ENCODE results near the gene NKPD1. TPM values are rescaled to one million over a fixed set of nuclear protein-coding genes. Genes with fewer than 3 reads are reported as not detected.

NKPD1 gene
- polyA plus RNA-seq, 1 of the 3 experiments (the other 2 are of a cell fraction), result 0.12 TPM

- Histone ChIP-seq H2AFZ (ENCODE audit: low read depth) (peak overlapping the region; percentile 79), H3K4me2 (peak overlapping the region; percentile 99), H3K4me1 (ENCODE audit: control insufficient read depth in 1 of 2, insufficient read depth in 2 of 2, low read depth in 1 of 2, low read length in 1 of 2) (peaks cover 0 to 13% of the 10 kb centered on the region in 2 experiments; a peak in 1 of 4 replicates), H3K27ac (ENCODE audit: low read depth in 2 of 2, low read length in 1 of 2) (peak overlapping the region; percentile 53 to 74), H3F3A (replicated peaks; ENCODE audit: insufficient read depth) (peaks cover 9% of the 10 kb centered on the region), H3K9me2 (no peaks in the 10 kb centered on the region), H3K79me2 (ENCODE audit: insufficient read depth) (peaks cover 29% of the 10 kb centered on the region), H3K27me3 (ENCODE audit: insufficient read depth) (no peaks in the 10 kb centered on the region), H4K20me1 (ENCODE audit: insufficient read depth) (no peaks in the 10 kb centered on the region), H3K9me3 (no peaks in the 10 kb centered on the region), H3K4me3 (ENCODE audit: low read depth in 2 of 2, low read length in 1 of 2) (peak overlapping the region; percentile 81 to 96), H3K9ac (peak overlapping the region; percentile 59), H3K36me3 (replicated peaks in 1 of 2; ENCODE audit: control insufficient read depth in 1 of 2, insufficient read depth in 2 of 2, low read length in 1 of 2) (peaks cover 0 to 5% of the 10 kb centered on the region in 2 experiments)
- peak; percentile 66 for DNase-seq
- TF ChIP-seq RXRA (IDR thresholded peaks at IDR 0.05; ENCODE audit: borderline replicate concordance, low read depth) (no peak), JUND (IDR thresholded peaks at IDR 0.05) (no peak), CHD2 (IDR thresholded peaks at IDR 0.05; ENCODE audit: low read length, partially characterized antibody) (no peak), NRF1 (IDR thresholded peaks at IDR 0.05; ENCODE audit: low read depth, low read length) (no peak), GABPA (IDR thresholded peaks at IDR 0.05; ENCODE audit: low read depth) (no peak)
- POLR2A ChIA-PET, result interaction anchor here (1.8 kb wide), 1 partner anchor 87 kb away, joined by 7 read pairs; the partner anchor contains the start of gene PPP1R37
- CTCF ChIA-PET, result interaction anchor here (0.8 to 1.7 kb wide), 7 partner anchors 30 to 306 kb away, joined by 3 to 6 read pairs (median 4); partner anchors contain the start of gene EXOC3L2
- WGBS (ENCODE audit: low lambda C conversion rate), result 20% methylated on average over 5 of the region's 97 CpGs
Measured at GRCh38 chr19:45179072-45179891, 18.5 kb upstream of the NKPD1 start.

DNA sequence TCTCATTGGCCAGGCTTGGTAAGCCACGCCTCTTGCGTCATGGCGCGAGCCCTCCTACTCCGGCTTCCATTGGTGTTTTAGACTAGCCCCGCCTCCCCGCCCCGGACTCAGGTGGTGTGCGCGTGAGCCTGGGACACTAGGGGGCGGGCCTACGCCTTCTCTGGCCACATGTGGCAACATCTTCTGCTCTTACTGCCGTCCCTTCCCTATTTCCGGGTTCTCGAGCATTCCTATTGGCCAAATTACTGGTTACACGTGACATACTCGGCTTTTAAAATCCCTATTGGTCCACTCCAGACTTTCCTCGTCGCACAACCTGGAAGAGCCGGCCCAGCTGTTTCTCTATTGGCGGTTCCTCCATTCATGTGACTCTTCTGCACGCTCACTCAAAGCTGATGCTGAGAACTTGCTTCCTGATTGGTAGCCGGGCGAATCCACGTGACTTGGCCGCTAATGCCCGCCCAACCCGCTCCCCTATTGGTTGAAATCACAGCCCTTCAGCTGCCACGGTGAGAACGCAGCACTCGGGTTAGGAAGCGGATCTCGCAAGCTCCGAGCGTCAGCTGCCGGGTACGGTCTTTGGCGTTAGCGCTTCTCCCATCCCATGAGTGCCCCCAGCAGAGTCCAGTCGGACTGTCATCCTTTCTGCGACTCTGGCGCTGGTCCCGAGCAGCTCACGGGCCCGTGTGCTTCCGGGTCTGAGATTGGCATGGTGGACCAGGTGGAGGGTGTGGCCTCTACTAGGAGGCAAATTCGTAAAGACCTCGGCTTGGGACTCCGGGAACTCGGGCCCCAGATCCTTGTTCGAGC is 17.7 kb upstream of the NKPD1 start, which contains the start of gene BLOC1S3:
TSS of gene BLOC1S3 (plus strand) at position 523 of the 810 bp plus-strand sequence. CDS start 513 bp downstream, outside the sequence.
- peaks cover 29% of the 10 kb centered on the region for H3K79me2 ChIP-seq (ENCODE audit: insufficient read depth)
- H3K27ac ChIP-seq (ENCODE audit: low read depth in 2 of 2, low read length in 1 of 2), result peak within 1 kb of the TSS; percentile 53 to 82
- H2AFZ ChIP-seq (ENCODE audit: low read depth), result peak within 1 kb of the TSS; percentile 79
- no peaks in the 10 kb centered on the region for H3K9me3 ChIP-seq
- POLR2A ChIA-PET, result interaction anchor here (1.0 to 1.8 kb wide), 3 partner anchors 86 to 106 kb away, joined by 3 to 7 read pairs (median 4); partner anchors contain the start of genes GEMIN7 and PPP1R37
- H3K4me3 ChIP-seq (ENCODE audit: low read depth in 2 of 2, low read length in 1 of 2), result peak within 1 kb of the TSS; percentile 81 to 97
- CTCF ChIA-PET, result interaction anchor here (0.6 to 1.7 kb wide), 12 partner anchors 9 to 307 kb away, joined by 3 to 6 read pairs (median 4); partner anchors contain the start of gene EXOC3L2
- DNase-seq, result peak; percentile 97
- peaks cover 0 to 13% of the 10 kb centered on the region in 2 experiments; a peak in 1 of 4 replicates for H3K4me1 ChIP-seq (ENCODE audit: control insufficient read depth in 1 of 2, insufficient read depth in 2 of 2, low read depth in 1 of 2, low read length in 1 of 2)
- peaks cover 9% of the 10 kb centered on the region for H3F3A ChIP-seq (replicated peaks; ENCODE audit: insufficient read depth)
- WGBS (ENCODE audit: low lambda C conversion rate), result 2% methylated on average over 33 of the region's 51 CpGs
- H3K36me3 ChIP-seq (replicated peaks in 1 of 2; ENCODE audit: control insufficient read depth in 1 of 2, insufficient read depth in 2 of 2, low read length in 1 of 2), result peaks cover 0 to 5% of the 10 kb centered on the region in 2 experiments
- H4K20me1 ChIP-seq (ENCODE audit: insufficient read depth), result no peaks in the 10 kb centered on the region
- no peaks in the 10 kb centered on the region for H3K9me2 ChIP-seq
- H3K4me2 ChIP-seq, result peak within 1 kb of the TSS; percentile 99
- no peaks in the 10 kb centered on the region for H3K27me3 ChIP-seq (ENCODE audit: insufficient read depth)
- H3K9ac ChIP-seq, result peak within 1 kb of the TSS; percentile 87
- no peak for TF ChIP-seq SMC3 (IDR thresholded peaks at IDR 0.05; ENCODE audit: low read depth, low read length)
- TF ChIP-seq RAD21 (IDR thresholded peaks at IDR 0.05; ENCODE audit: low read length), result no peak
- TF ChIP-seq CHD2 (IDR thresholded peaks at IDR 0.05; ENCODE audit: low read length, partially characterized antibody), result peak; percentile 39
- TF ChIP-seq MEF2A (IDR thresholded peaks at IDR 0.05; ENCODE audit: borderline replicate concordance, low read depth), result no peak
- TF ChIP-seq TAF1 (IDR thresholded peaks at IDR 0.05; ENCODE audit: borderline replicate concordance, low read depth, low read length), result no peak
- no peak for TF ChIP-seq NFIC (IDR thresholded peaks at IDR 0.05; ENCODE audit: borderline replicate concordance)
- no peak for TF ChIP-seq EZH2phosphoT487 (IDR thresholded peaks at IDR 0.05; ENCODE audit: borderline replicate concordance, low read depth)
- no peak for TF ChIP-seq EP300 (IDR thresholded peaks at IDR 0.05; ENCODE audit: borderline replicate concordance in 1 of 2, low read depth in 1 of 2, low read length in 1 of 2)
- peak; percentile 98 for TF ChIP-seq MXI1 (IDR thresholded peaks at IDR 0.05; ENCODE audit: low read depth, low read length)
- TF ChIP-seq GATA2 (CRISPR knock-in tag; IDR thresholded peaks at IDR 0.05), result no peak
- TF ChIP-seq, protein P1, sequence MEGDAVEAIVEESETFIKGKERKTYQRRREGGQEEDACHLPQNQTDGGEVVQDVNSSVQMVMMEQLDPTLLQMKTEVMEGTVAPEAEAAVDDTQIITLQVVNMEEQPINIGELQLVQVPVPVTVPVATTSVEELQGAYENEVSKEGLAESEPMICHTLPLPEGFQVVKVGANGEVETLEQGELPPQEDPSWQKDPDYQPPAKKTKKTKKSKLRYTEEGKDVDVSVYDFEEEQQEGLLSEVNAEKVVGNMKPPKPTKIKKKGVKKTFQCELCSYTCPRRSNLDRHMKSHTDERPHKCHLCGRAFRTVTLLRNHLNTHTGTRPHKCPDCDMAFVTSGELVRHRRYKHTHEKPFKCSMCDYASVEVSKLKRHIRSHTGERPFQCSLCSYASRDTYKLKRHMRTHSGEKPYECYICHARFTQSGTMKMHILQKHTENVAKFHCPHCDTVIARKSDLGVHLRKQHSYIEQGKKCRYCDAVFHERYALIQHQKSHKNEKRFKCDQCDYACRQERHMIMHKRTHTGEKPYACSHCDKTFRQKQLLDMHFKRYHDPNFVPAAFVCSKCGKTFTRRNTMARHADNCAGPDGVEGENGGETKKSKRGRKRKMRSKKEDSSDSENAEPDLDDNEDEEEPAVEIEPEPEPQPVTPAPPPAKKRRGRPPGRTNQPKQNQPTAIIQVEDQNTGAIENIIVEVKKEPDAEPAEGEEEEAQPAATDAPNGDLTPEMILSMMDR (IDR thresholded peaks at IDR 0.05), result peak; percentile 37
- no peak; the same call in 1 of the 2 replicates for TF ChIP-seq GABPA (IDR thresholded peaks at IDR 0.05; ENCODE audit: low read depth)
- TF ChIP-seq POLR2AphosphoS5 (IDR thresholded peaks at IDR 0.05; ENCODE audit: low read depth, low read length), result peak; percentile 44; the same call in 1 of the 2 replicates
- TF ChIP-seq FOXJ3 (CRISPR knock-in tag; IDR thresholded peaks at IDR 0.05), result no peak
- no peak for TF ChIP-seq ZBTB33 (IDR thresholded peaks at IDR 0.05; ENCODE audit: borderline replicate concordance, low read depth)
- TF ChIP-seq MAX (IDR thresholded peaks at IDR 0.05; ENCODE audit: low read depth), result peak; percentile 98
